NCI-H1417 treated with DMSO at 0.1 percent for 48 hours (cell line): ENCODE data around the gene CCDC106.
A peak's percentile ranks its signal among the peaks of the same experiment; 100 is the strongest.

Source experiments
- DNase-seq: peaks from one replicate; lab custom pipeline; 2025; lab: John Stamatoyannopoulos, UW

Gene CCDC106

DNA sequence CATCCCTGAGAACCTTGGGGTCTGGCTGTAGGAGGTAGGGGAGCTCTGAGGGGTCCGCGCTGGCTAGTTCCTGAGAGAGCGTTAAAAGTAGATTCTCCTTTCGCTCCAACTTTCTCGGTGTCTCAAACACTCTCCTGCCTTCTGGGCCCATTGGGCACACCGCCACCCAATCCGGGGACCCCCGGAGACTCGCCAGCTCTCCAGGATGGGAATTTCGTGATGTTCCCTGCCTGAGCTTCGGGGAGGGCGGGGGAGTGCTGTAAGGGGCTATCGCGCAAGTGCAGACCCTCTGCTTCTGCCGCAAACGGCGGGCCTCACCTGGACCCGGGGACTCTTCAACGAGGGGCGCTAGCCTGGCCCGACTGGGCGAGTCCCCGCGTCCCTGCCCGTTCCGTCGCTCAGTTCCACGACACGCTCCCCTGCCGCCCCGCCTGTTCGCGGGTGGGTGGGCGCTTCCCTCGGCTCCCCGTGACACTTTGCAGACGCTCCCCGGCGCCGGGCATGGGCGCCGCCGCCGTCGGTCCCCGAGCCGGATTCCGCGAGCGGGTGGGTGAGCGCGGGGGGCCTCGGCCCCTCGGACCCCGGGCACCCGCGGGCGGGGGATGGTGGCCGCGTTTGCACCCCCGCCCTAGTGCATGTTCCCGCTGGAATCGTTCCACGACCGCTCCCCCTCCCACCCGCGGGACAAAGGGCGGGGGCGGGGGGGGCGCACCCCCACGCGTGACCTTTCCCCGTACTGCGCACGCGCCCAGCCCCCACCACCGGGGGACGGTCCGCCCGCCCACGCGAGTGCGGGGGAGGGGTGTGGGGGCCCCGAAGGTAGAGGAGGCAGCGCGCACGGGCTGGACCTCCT is at the start of gene CCDC106:
TSS of gene CCDC106 (plus strand) at position 481 of the 853 bp plus-strand sequence. CDS start 835 bp downstream, outside the sequence.
- no peak for DNase-seq

DNA sequence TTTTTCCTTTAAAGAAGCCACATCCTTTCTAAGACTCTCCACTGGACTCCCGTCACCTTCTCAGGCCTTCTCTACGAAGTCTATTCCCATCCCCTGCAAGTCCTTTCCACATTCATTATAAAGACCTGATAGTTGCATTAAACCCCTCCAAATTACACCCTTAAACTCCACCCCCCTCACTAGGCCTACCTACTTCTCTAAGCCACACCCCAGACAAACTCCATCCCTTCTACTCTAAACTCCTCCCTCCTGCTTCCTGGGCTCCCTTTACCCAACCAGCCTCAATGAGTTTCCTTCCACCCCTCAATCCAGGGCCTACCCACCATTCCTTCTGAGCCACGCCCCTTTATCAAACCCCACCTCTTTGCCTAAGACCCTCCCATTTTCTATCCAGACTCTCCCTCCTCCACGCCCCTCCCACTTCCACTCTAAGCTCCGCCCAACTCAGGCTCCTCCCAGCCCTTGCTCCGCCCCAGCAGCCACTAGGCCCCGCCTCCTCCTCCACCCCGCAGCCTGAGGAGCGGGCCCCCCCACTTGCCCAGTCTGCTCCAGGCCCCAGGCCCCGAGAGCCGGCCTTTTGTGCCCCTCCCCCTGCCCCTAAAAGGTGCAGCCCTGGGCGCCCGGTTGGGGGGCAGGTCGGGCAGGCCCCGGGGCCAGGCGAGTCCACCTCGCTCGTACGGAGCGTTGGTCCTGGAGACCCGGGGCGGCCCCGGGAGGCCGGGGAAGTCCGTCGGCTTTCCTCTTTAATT is 49.1 kb upstream of the CCDC106 start:
- peak; percentile 62 for DNase-seq

DNA sequence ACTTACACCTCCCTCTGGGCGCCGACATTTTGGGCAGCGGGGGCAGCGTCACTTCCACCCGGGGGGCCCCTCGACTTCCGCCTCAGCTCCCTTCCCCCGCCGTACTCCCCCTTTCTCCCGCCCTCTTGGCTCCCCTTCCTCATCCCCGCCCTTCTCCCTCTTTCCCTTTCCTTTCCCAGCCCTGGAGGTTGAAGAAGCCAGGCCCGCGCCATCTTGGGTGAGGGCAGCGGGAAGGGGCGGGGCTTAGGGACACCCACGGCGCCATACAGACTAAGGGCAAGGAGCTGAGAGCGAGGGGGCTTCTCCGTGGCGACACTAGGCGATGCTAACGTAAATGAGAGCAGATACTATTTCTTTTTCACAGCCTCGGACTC is 48.6 kb upstream of the CCDC106 start, which contains the start of gene FIZ1:
TSS of gene FIZ1 (minus strand) at position 50 of the 374 bp plus-strand sequence. CDS start 1,652 bp downstream, outside the sequence.
- DNase-seq, result peak; percentile 95

DNA sequence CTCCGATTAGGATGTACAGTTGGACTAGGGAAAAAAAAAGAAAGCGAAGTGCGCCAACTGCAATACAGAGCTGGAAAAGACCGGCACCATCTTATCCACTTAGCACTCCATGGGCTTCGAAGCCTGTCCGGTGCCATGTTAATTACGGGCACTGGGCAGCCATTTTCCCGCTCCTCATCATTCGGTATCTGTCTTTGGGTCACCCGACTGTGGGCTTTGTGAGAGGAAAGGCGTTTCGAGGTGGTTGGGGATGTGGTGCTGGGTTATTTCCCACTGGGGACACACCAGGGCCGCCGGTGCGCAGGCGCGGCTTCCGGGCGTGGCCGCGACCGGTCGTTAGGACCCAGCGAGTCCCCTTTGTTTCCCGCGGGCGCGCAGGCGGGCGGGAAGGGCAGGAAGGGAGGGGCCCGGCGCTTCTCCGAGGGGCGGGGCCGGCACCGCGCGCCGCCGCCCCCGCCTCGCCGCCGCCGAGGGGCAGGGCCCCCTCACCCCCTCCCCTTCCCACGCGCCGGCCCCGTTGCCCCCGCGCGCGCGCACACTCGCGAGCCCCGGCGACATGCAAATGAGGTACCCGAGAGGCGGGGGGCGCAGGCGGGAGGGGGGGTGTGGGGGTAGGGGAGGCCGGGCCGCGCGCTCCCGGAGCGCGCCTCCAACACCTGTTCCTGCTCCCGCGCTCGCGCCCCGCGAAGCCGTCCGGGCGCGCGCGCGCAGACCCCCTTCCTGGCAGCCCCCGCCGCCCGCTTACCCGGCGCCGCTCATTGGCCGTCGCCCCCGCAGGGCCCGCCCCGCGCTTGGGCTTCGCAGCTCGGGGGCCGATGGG is 48.0 kb upstream of the CCDC106 start, which contains the start of gene ZNF524:
TSS of gene ZNF524 (plus strand) at position 447 of the 820 bp plus-strand sequence. CDS start 1,825 bp downstream, outside the sequence.
- peak; percentile 95 for DNase-seq

DNA sequence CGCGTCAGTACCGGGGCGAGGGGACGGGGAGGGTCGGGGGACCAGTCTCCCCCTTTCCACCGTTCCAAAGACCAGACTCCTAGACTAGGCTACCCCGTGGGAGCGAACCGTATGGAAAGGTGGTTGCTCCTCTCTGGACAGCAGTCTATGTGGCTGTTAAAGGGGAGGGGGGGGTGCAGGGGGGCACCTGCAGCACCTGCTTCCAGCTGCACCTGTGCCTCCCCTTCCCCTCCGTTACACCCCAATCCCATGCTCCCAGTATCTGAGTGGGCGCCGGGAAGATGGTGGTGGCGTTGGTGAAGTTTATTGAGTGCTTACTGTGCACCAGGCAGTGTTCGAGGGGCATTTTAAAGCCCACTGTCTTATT is 47.4 kb upstream of the CCDC106 start:
- no peak for DNase-seq

DNA sequence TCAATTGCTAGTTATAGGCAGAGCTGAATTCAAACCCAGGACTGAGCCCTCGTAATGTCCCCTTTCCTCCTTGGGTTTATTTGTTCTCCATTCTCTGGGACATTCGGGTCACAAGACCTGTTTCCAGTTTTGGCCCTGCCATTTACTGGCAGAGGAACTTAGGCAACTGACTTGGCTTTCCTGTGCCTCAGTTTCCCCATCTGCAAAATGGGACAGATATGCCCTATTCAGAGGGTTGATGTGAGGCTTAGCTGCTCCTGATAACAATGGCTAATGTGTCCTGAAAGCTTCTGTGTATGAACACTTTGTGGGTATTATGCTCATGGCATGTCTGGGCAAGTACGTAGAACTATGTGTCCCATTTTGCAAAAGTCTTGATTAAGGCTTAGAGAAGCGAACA is 46.9 kb upstream of the CCDC106 start:
- no peak for DNase-seq

DNA sequence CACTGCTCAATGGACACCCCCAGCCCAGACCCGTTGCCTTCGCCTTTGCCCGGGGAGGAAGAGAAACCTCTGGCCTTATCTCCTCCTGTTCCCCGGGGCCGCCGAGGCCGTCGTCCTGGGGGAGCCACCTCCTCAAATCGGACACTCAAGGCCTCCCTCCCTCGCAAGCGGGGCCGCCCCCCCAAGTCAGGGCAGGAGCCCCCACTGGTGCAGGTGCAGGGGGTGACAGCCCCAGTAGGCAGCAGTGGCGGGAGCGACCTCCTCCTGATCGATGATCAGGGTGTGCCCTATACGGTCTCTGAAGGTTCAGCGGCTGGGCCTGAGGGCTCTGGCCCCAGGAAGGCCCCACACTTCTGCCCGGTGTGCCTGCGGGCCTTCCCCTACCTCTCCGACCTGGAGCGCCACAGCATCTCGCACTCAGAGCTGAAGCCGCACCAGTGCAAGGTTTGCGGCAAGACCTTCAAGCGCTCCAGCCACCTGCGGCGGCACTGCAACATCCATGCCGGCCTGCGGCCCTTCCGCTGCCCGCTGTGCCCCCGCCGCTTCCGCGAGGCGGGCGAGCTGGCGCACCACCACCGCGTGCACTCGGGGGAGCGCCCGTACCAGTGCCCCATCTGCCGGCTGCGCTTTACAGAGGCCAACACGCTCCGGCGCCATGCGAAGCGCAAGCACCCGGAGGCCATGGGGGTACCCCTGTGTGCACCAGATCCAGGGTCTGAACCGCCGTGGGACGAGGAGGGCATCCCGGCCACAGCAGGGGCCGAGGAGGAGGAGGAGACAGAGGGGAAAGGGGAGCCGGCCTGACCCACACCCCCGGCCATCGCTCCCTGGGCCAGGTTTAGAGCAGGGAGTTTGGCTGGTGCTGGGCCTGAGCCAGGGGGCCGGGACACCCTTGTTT is 45.7 kb upstream of the CCDC106 start:
- no peak for DNase-seq

DNA sequence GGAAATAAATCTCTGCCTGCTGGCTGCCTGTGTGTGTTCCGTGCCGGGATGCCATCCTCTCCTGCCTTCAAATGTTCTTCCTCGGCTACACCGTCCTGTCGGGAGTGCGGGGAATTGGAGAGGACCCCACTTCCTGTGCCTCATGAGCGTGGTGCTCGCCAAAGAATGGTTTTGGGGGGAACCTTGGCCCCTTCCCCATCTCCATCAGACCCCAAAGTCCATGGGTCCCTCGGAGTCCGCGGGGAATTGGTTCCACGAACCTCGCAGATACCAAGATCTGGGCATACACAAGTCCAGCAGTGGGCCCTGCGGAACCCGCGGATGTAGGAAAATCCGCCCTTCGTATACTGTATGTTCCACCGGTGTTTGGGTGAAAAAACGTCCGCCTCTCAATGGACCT is 44.9 kb upstream of the CCDC106 start:
- no peak for DNase-seq

DNA sequence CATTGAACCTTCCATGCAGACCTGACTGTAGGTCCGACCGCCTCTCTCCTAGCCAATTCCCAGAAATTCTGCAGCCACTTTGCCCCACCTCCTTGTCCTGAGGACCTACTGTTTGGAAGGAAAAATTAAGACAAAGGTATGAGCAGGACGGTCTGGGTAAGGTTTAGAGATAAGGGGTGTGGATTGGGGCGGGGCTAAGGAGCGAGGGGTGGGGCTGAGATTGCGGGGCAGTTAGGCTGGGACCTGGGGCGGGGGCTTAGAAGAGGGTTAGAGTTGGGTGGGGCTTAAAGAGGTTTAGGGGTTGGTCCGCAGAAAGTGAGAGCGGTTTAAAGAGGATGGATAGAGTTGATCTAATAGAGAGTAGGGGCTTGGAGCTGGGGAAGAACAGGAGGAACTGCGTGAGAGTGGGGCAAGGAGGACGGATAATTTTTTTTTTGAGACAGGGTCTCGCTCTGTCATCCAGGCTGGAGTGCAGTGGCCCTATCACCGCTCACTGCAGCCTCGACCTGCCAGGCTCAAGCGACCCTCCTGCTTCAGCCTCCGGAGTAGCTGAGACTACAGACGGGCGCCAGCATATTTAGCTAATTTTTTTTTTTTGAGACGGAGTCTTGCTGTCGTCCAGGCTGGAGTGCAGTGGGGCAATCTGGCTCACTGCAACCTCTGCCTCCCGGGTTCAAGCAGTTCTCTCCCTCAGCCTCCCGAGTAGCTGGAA is 44.3 kb upstream of the CCDC106 start:
- DNase-seq, result no peak

DNA sequence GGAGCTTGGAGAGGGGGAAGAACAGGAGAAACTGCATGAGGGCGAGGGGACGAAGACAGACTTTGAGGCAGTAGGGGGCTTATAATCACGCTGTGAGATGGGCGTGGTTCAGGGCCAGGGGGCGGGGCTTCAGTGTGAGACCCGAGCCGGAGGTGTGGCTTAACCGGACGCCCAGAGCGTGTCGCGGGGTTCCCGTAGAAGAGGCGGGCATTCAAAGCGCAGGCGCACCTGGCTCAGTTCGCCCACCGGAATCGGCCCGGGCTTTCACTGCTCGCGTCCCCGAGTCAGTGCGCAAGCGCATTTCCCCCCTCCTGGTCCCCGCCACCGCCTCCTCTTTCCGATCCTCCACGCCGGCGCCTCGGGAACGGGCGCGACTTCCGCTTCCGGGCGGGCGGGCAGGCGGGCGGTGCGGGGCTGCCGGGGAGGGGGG is 42.8 kb upstream of the CCDC106 start:
- peak; percentile 90 for DNase-seq

DNA sequence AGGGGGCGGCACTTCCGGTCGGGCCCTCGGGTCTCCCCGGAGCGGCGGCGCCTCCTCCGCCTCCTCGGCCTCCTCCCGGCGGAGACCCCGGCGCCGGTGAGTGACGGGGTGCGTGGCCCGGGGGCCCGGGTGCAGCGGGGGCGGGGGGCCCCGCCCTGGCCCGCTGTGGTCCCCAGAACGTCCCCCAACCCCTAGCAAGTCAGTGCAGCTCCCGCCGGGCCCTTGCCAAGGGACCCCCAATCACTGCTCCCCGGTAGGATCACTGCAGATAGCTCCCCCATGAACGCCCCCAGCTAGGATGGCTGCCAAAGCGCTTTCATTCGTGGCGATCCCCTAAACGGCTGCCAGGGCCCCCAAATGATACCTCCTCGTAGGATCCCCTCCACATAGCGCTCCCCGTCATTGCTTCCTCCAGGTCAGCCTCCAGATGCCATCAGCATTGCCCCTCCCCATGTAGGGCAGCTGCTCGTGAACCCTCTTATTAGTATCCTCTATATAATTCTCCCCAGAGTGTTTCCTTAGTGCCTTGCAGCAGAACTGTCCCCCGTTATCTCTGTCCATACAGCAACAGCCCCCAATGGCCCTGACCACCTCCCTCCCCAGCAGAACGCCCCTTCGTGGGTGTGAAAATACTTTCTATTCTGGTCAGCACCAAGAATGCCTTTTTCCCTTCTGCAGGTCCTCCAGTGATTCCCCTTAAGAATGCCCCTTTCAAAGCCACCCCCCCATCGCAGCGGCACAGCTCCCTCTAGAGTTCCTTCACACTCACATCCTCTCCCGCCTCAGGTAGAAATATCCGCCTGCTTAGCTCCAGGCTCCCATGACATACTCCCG is 42.2 kb upstream of the CCDC106 start, which contains the start of gene ZNF865:
TSS of gene ZNF865 (plus strand) at position 11 of the 834 bp plus-strand sequence. CDS start 7,972 bp downstream, outside the sequence.
- no peak for DNase-seq

DNA sequence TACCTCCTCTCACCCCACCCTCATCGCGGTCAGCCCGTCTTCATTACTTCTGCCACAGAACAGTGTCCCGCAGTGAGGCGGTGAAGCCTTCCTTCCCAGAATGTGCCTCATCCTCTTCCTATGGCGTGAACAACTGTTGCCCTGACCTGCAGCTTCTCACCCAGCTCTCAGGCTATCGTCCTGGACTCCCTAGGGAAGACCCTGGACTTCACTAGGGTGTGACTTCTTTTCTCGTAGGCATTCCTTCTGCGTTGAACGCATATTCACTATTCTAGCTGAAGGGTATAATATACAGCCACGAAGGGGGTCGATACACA is 41.6 kb upstream of the CCDC106 start:
- no peak for DNase-seq

DNA sequence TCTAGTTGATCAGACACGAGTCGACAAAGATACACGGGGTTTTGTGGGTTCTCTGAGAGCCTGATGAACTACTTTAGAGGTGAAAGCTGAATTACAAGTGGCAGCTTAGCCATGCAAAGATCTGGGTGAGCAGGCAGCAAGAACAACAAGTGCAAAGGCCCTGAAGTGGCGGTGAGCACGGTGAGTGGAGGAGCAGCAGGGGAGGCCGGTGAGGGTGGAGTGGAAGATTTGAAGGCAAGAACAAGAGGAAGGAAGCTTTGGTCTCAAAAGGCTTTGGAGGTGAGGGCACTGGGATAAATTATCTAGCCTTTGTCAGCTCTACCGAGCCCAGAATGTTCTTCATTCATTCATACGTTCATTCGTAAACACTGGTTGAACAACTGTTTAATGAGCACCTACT is 41.2 kb upstream of the CCDC106 start:
- DNase-seq, result no peak

DNA sequence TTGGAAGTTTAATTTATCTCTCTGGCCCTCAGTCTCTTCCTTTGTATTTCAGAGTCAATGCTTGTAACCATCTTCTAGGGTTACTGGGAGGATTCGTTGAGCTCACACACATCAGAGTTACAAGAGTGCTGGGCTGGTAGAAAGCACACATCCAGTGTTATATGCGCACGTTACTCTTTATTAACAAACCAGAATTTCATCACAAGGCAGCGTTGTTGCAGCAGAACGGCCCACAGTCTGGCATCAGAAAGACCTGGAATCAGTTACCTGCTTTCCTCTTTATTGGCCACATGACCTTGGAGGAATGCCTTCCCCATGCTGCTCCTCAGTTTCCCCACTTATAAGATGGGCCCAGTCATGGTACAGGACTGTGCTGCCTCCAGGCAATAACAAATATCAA is 38.7 kb upstream of the CCDC106 start:
- DNase-seq, result no peak

DNA sequence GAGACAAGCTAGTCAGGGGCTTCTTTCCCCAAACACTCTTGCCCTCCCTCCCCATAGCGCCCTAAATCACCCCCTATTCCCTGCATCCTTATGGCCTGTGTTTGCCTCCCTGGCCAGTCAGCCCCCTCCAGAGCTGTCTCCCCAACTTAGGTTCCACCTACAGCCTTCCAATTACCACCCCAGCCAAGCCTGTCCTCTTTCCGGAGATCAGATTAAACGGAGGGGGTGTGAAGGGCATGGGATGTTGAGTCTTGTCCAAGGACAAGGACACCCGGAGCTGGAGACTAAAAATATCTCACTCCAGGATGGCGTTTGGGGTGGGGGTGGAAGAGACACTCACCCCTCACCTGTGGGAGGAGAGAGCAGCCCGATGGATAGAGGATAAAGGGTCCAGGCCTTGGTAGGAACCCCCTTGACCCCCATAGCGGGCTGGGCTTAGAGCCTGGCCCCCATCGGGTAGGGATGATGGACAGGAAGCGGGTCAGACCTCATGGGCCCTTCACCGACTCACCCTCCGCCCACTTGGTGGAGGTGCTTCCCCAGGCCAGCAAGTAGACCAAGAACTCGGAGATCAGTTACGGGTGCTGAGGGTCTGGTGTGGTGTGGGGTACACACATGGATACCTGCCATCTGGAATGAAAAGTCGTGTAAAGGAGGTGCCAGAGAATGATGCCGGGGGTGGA is 36.6 kb upstream of the CCDC106 start:
- no peak for DNase-seq

DNA sequence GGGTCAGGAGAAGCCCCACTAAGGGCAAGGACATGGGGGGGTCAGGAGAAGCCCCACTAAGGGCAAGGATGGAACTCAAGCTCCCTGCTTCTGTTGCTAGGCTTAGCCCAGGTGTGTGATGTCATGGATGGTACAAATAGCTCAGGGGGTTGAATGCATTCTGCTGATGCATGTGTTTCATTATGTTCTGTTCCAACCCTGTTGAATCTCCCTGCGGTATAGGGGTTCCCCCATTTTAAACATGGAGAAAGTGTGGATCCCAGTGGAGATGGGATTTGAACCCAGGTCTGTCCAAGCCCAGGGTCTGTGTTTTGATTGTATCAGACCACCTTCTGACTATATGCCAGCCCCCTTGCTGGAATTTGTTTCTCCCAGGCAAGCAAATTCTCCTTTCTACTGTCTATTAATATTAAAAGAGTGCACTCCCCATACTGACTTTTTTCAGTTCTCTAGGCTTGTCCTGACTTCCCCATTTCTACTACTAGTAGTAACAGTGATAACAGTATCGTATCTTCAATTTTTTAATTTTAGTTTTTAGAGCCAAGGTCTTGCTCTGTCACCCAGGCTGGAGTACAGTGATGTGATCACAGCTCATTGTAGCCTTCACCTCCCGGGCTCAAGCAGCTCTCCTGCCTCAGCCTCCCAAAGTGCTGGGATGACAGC is 35.9 kb upstream of the CCDC106 start:
- DNase-seq, result no peak

DNA sequence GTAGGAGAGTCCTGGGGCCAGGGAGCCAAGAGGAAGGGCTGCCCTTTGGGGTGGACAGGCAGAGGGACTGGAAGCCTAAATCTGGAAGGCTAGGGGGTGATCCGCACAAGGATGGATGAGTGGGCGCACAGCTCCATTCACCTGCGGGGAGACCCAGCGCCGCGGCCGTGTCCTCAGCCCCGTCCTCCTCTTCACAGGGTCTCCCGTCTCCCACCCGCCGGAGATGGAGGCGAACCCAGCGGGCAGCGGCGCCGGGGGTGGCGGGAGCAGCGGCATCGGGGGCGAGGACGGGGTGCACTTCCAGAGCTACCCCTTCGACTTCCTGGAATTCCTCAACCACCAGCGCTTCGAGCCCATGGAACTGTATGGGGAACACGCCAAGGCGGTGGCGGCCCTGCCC is 34.6 kb upstream of the CCDC106 start:
- DNase-seq, result no peak

DNA sequence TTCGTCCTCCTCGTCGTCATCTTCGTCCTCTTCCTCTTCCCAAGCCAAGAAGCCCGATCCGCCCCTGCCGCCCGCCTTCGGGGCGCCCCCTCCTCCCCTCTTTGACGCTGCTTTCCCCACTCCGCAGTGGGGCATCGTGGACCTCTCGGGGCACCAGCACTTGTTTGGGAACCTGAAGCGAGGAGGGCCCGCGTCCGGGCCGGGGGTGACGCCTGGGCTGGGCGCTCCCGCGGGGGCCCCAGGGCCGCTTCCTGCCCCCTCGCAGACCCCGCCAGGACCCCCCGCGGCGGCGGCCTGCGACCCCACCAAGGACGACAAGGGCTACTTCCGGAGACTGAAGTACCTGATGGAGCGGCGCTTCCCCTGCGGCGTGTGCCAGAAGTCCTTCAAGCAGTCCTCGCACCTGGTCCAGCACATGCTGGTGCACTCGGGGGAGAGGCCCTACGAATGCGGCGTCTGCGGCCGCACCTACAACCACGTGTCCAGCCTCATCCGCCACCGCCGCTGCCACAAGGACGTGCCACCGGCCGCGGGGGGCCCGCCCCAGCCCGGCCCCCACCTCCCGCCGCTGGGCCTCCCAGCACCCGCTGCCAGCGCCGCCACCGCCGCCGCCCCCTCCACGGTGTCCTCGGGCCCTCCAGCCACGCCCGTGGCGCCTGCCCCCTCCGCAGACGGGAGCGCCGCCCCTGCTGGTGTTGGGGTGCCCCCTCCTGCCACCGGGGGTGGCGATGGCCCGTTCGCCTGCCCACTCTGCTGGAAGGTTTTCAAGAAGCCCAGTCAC is 33.9 kb upstream of the CCDC106 start:
- no peak for DNase-seq
